GM10847 (cell line): ENCODE measurements around the gene CAPS.

ENCODE experiments used
- POLR2A ChIP-seq: IDR thresholded peaks from 2 replicates; pipeline ENCODE4 v1.6.1; 2011; ENCODE audit not compliant: insufficient read length; ENCODE audit errors: extremely low read depth

Gene CAPS

DNA sequence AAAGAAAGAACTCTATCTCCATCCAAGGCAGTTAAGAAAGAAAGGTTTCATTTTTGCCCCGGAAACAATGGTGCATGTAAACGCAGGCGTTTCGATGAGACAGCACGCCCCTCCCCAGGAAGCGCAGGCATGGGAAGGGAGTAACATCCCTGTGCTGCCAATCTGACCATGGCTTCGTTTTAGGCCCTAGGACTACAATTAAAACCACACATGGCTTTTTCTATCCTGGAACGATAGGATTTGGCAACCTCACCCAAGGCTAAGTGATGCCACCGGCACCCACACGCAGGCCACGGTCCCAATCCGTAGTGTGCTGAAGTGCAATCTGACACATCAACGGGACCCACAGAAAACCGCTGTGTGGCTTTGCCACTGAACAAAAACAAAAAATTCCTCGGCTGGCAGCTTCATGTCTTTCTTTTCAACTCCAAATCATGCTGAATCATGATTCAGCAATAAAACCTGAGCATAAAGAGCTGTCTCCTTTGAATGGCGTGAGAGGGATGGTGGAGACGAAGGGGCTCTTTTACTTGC, 39.7 kb downstream of the CAPS start:
- TF ChIP-seq POLR2A = no peak

DNA sequence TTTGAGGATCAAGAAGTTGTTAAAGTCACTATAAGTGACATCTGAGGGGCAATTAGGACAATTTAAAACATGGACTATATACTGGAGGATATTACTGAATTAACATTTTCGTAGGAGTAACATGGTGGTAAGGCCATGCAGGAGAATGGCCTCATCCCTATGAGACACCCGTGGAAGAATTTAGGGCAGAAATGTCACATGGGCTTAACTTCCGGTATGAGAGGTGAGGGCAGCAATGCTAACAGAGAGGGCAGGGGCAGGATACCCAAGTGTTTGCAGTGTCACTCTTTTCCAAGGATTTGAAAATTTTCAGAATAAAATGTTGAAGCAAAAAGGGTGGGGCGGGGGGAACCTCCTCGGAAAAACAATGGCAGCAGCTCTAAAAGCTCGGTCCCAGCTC, 40.2 kb downstream of the CAPS start:
- TF ChIP-seq POLR2A = no peak

- no peak for TF ChIP-seq POLR2A
Observed at GRCh38 chr19:5955636-5955935, 41.5 kb downstream of the CAPS start.

- TF ChIP-seq POLR2A = no peak
Observed at GRCh38 chr19:5956323-5956722, 42.3 kb downstream of the CAPS start.

DNA sequence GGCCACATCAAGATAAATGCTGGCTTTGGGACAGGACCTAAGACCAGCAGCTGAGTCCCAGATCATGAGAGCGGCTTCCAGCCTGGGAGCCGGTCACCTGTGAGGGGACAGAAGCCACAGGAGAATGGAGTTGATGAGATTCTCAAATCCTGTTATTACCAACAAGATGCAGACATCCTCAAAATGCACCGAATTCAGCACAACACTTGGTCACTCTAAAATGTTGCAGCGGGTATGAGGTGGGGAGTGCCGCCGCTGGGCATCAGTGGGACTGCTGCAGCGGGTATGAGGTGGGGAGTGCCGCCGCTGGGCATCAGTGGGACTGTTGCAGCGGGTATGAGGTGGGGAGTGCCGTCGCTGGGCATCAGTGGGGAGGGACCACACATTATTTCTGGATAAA, 42.7 kb downstream of the CAPS start:
- TF ChIP-seq POLR2A = no peak

- no peak for TF ChIP-seq POLR2A
Observed at GRCh38 chr19:5957170-5957569, 43.1 kb downstream of the CAPS start.

DNA sequence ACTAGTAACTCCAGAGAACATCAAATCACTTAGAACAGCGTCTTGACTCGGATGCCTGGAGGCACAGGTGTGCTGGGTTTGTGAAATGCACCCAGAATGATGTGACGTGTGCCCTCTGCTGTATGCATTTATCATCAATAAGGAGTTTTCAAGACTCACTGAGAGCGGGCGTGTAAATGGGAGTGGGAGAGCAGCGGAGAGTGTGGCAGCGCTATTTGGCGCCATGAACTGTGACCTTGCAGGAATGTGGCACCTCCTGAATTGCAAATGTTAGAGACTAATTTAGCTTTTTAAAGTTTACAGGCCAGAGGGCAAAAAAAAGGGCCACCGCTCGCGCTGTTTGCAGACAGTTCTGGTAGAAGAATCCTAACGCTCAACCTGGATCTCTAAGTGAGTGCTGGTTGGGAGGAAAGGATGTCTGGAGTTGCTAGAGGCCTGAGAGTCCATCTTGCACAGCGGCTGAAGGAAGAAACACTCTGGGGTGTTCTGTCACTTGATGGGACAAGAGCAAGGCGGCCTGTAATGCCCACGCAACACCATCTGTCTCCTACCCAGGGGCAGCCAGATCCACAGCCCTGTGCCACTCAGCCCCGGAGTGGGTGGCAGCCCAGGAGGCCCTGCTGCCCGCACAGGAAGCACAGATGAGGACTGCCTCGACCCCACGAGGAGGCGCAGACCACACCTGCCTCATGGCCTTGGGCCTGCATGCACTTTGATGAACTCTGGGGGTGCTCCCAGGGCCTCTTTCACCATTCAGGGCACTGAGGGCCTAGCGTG, 44.2 kb downstream of the CAPS start:
- no peak for TF ChIP-seq POLR2A

DNA sequence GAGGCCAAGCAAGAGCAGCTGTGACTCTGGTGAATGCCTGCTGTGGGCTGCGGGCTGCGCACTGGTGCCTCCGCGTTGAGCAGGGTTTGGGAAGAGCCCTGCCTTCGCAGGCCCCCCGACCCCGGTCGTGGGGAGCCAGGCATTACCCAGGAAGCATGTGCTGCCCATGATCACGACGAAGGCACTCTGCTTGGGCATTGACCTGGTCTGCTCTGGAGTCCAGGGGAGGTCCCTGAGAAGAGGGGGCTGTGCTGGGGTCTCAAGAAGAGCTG, 44.7 kb downstream of the CAPS start:
- TF ChIP-seq POLR2A = no peak

DNA sequence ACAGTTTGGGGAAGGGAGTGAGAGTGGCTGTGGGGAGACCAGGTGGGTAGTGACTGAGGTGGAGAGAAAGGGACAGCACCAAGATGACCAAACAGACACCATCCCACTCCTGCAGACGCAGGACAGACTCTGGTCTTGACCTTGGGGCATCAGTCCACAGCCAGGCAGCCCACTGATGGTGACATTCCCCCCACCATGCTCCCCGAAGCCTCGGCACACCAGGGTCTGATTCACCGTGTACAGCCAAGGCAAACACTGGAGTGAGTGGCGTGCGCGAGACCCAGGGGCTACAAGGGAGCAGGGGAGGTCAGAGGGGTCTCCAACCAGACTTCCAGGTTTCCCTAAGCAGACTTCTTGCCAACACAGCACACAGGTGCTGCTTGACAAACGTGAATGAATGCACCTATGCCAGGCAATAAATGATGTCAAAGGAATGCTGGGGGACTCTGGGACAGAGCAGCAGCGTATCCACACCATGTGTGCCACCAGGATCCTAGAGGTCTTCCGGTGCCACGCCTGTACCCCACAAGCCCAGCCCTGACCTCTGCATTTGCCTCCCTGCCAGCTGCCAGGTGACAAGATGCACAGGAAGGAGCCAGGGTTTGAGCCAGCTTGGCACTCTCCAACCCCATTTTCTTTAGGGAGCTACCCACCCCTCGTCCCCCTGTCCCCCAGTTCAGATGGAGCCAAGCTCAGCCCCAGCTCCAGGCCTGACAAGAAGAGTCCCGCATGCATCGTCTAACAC, 45.4 kb downstream of the CAPS start:
- no peak for TF ChIP-seq POLR2A

DNA sequence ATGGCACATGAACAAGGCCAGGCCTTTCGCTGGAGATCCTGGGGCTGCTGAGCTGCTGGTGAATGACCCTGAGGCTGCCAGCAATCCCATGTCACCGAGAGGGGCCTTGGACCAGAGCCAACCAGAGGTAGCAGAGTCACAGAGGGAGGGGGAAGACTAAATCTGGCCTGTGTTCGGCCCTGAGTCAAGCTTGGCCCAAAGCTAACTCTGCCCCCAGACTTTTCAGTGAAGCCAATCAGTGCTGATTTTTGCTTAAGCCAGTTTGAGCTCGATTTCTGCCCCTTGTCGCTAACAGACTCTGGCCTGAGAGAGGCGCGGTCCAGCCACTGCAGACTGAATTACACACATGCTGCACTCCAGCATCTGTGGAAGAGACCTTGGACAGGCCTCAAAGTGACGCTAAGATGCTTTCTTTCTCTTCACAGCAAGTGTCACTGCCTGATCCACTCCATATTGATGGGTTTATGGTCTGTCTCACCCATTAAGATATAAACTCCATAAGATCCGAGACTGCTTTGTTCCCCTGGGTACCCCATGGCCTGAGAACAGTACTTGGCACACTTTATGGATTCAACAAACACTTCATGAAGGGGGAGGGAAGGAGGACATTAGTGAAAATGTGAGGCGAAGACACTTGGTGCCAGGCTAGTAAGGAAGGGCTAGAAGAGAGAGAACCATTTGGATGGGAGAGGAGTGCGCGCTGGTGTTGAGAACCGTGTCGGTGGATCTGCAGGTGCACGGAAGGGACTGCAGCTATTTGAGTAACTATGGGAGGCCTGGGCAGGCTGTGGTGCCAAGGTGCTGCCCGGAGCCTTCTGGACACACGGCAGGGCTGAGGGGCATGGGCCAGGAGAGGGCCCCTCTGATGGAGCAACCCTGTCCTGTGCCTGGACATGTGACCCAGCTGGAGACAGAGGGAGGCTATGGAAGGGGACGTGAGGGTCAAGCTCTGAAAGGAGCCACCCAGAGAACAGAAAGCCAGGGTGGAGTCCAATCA, 46.2 kb downstream of the CAPS start:
- no peak for TF ChIP-seq POLR2A

DNA sequence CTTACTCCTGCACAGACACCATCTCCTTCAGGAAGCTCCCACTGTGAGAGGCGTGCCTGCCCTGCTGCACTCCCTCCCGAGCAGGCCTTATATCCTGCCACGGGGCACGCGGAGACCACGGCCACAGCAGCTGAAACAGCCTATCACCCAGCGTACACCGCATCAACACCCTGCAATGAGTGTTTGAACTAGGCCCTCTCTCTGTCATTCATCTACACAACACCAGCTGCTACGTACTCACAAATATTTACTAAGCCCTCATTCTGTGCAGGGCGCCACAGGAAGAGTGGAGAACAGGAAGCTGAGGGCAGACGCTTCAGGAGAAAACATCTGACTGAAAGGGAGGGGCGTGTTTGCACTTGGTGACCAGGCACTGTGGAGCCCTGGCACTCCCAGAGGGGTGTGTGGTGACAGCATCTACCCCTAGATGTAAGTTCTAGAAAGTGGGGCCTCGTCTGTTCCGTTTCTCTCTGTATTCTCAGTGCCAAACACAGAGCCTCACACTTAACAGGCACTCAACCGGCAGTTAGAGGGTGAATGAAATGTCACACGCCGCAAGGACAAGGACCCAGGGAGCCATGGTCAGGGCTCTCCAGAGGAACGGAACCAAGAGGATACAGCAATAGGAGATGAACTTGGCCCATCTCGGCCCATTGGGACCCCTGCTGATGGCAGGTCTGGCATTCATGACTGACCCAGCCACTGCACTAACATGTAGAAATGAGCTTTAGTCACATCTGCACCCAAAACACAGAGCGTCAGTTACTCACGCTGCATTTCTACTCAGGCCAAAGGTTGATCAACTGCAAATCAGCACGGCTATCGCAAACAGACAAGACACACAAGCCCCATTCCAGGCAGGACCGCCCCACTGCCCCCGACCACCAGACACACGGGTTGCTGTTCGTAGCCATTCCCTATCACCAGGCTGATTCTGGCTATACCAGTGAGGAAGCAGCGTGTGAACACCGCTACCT, 48.2 kb downstream of the CAPS start:
- no peak for TF ChIP-seq POLR2A

GRCh38 chr19:5963855-5964254, 49.8 kb downstream of the CAPS start:
- TF ChIP-seq POLR2A = no peak

- no peak for TF ChIP-seq POLR2A
Observed at GRCh38 chr19:5964816-5965565, 50.9 kb downstream of the CAPS start.
